Measurements from ENCODE around the gene MYH10.

DNA sequence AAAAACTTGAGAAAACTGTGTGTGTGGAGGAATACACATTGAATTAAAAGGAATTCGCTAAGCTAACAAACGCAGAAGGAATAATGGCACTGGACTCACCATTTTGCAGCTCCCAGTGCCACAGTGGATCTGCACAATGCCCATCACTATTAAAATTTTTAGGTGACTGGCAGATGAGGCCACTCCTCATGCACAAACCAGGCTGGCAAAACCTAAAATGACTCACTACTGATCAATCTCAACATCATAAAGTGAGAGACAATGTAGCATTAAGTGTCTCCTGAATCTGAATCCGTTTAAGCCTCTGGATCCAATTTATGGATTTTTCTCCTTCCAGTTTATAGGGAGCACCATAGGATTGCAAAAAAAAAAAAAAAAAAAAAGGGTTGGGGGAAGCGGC lies 20.6 kb downstream of the MYH10 start:
- no peak for TF ChIP-seq CTCF (IDR thresholded peaks at IDR 0.05; ENCODE audit: borderline replicate concordance, extremely low read depth, low read length, poor library complexity, severe bottlenecking)
- TF ChIP-seq EZH2 (IDR thresholded peaks at IDR 0.05; ENCODE audit: borderline replicate concordance, low read depth, low read length, severe bottlenecking), result no peak

All from DND-41 (cell line).